Activated CD8-positive, alpha-beta T cell treated with anti-CD3 and anti-CD28 coated beads for 36 hours (primary cell): ENCODE results near the gene JMJD1C. TPM values are rescaled to one million over a fixed set of nuclear protein-coding genes. Genes with fewer than 3 reads are reported as not detected.

Experiments used
- ATAC-seq: fragments of 200-7000 bp; cut with Tn5 transposase; one replicate; pipeline ENCODE4 v1.10.0; 2021; ENCODE audit warnings: mild to moderate bottlenecking, moderate library complexity
- CTCF ChIA-PET: fragments of 350-600 bp; sonication (Branson Sonifier 250); formaldehyde crosslinking; loops from one replicate; lab custom pipeline; 2021; ENCODE audit warnings: antibody characterized with exemption; lab: Charles Lee
- POLR2A ChIA-PET: fragments of 350-600 bp; sonication (Branson Sonifier 250); formaldehyde crosslinking; loops from one replicate; lab custom pipeline; 2021; ENCODE audit warnings: antibody characterized with exemption; lab: Charles Lee
- DNase-seq: peaks from one replicate; pipeline ENCODE4 v3.0.0-alpha.2; 2020
- H3K27ac Mint-ChIP-seq: one replicate; pipeline ENCODE4 v1.8.0; 2021; ENCODE audit warnings: mild to moderate bottlenecking, mixed read lengths
- H3K27me3 Mint-ChIP-seq: one replicate; pipeline ENCODE4 v1.8.0; 2021; ENCODE audit warnings: mixed read lengths
- H3K36me3 Mint-ChIP-seq: one replicate; pipeline ENCODE4 v1.8.0; 2021; ENCODE audit warnings: low read depth, mixed read lengths
- H3K4me1 Mint-ChIP-seq: one replicate; pipeline ENCODE4 v1.8.0; 2021; ENCODE audit warnings: low read depth, mixed read lengths
- H3K4me3 Mint-ChIP-seq: one replicate; pipeline ENCODE4 v1.8.0; 2021; ENCODE audit warnings: mild to moderate bottlenecking, moderate library complexity, mixed read lengths
- H3K9me3 Mint-ChIP-seq: one replicate; pipeline ENCODE4 v1.8.0; 2021; ENCODE audit warnings: mixed read lengths
- intact Hi-C: fragments of 100-400 bp; cut with micrococcal nuclease; formaldehyde crosslinking; loops from one replicate; pipeline ENCODE4 v1.10.0; 2022
- total RNA-seq, 2 experiments: library from RNA; stranded (reverse); gene quantifications; one replicate each; pipeline ENCODE4 v1.2.3, GENCODE V29; 2021
- TF ChIP-seq, protein P1 (sequence below): fragments of 200-600 bp; IDR thresholded peaks from one replicate; pipeline ENCODE4 v1.8.0; 2022; ENCODE audit warnings: antibody characterized with exemption, mild to moderate bottlenecking

Gene JMJD1C
- total RNA-seq, 2 experiments from 2014 or later, result 45.2 to 48.1 TPM

DNA sequence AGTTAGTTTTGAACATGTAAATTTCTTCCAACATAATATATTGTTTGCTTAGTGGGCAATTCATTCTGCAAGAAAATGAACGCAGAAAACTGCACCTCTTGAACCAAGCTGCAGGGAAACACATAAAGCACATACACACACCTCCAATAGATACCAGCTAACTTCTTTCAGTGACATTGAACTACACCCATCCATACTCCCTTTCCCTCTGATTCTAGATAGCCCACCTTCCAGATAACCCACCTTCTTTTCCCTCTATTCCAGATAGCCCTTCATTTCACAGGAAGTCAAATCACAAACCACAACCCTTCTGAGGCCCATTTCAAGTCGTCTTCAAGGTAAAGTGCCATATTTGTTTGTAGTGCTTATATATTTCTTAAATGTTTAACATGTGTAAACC lies 304.2 kb downstream of the JMJD1C start:
- H3K36me3 Mint-ChIP-seq, result peaks cover 4% of the 10 kb centered on the region
- H3K4me1 Mint-ChIP-seq, result peaks cover 5% of the 10 kb centered on the region
- H3K27ac Mint-ChIP-seq, result no peak overlapping the region
- no peaks in the 10 kb centered on the region for H3K9me3 Mint-ChIP-seq
- TF ChIP-seq, protein P1, sequence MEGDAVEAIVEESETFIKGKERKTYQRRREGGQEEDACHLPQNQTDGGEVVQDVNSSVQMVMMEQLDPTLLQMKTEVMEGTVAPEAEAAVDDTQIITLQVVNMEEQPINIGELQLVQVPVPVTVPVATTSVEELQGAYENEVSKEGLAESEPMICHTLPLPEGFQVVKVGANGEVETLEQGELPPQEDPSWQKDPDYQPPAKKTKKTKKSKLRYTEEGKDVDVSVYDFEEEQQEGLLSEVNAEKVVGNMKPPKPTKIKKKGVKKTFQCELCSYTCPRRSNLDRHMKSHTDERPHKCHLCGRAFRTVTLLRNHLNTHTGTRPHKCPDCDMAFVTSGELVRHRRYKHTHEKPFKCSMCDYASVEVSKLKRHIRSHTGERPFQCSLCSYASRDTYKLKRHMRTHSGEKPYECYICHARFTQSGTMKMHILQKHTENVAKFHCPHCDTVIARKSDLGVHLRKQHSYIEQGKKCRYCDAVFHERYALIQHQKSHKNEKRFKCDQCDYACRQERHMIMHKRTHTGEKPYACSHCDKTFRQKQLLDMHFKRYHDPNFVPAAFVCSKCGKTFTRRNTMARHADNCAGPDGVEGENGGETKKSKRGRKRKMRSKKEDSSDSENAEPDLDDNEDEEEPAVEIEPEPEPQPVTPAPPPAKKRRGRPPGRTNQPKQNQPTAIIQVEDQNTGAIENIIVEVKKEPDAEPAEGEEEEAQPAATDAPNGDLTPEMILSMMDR, result no peak
- POLR2A ChIA-PET, result interaction anchor here (0.5 kb wide), 1 partner anchor 431 kb away, joined by 3 read pairs; no protein-coding TSS in a partner anchor
- DNase-seq, result no peak
- no peak overlapping the region for H3K4me3 Mint-ChIP-seq
- H3K27me3 Mint-ChIP-seq, result no peaks in the 10 kb centered on the region
- CTCF ChIA-PET, result interaction anchor here (0.8 to 7.0 kb wide), 6 partner anchors 78 to 568 kb away, joined by 3 to 43 read pairs (median 6); no protein-coding TSS in a partner anchor
- ATAC-seq, result no peak
- intact Hi-C loops, result no loop called here

DNA sequence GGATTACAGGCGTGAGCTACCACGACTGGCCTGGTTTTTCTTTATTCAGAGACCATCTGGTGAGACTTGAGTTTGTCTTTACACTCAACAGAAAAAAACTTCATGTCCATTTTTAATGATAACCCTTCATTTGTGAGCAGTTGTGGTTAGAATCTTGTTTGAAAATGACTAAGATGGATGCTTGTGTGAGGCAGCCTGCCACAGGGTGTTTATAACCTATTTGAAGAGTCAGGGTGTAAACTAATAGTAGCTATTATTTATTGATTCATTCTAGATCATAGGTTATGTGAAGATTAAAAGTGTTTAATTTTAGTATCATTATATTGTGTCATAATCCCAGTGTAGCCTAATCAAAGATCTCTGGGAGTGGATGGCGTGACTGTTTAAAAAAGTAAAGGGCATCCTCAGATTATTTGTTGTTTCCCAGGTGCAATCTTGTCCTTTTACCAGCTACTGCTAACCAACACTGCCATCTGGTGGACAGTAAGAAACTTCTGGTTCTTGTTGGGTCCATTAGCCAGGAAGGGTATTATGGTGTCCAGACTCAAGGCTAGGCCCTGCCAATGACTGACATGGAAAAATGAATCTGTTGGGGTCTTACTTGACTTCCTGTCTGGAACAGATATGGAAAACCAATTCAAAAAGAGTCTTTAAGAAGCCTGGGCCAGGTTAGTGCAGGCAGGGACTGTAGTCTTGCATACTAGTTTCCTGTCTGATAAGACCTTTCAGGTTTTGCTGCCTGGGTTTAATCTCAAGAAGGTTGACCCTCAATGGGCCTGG lies 307.7 kb downstream of the JMJD1C start:
- ChIA-PET CTCF (interaction anchor here (0.6 to 7.0 kb wide), 51 partner anchors 8 to 894 kb away, joined by 3 to 56 read pairs (median 4); partner anchors contain the start of genes EGR2 and NRBF2), POLR2A (interaction anchor here (1.0 to 2.2 kb wide), 5 partner anchors 9 to 25 kb away, joined by 3 to 6 read pairs (median 4); partner anchors contain the start of gene NRBF2)
- DNase-seq (peak; percentile 41), ATAC-seq (peak; percentile 85)
- Mint-ChIP-seq H3K4me3 (no peak overlapping the region), H3K36me3 (peaks cover 18% of the 10 kb centered on the region), H3K27me3 (no peaks in the 10 kb centered on the region), H3K9me3 (no peaks in the 10 kb centered on the region), H3K4me1 (peaks cover 4% of the 10 kb centered on the region), H3K27ac (no peak overlapping the region)
- intact Hi-C loops, result loop anchor here (5.0 kb wide), 3 partner anchors 76 to 721 kb away; no protein-coding TSS in a partner anchor
- TF ChIP-seq, protein P1, result peak; percentile 93

DNA sequence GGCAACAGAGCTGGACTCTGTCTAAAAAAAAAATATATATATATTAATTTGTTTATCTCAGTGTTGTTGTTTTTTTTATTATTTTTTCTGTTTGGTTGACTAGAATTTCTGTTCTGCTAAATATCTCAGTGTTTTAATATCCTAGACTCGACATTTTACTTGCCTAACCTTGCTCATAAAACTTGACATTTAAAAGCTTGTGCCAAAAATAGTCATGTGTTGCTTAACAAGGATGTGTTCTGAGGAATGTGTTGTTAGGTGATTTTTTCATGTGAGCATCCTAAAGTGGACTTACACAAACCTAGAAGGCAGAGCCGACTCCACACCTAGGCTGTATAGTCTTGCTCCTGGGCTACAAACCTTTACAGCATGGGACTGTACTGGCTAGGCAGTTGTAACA lies 309.5 kb downstream of the JMJD1C start:
- H3K4me1 Mint-ChIP-seq, result peaks cover 1% of the 10 kb centered on the region
- peaks cover 24% of the 10 kb centered on the region for H3K36me3 Mint-ChIP-seq
- ChIA-PET CTCF (interaction anchor here (1.0 to 7.0 kb wide), 10 partner anchors 8 to 718 kb away, joined by 3 to 56 read pairs (median 24); partner anchors contain the start of genes EGR2 and NRBF2), POLR2A (interaction anchor here (1.5 to 2.2 kb wide), 2 partner anchors 10 to 23 kb away, joined by 5 to 6 read pairs; partner anchors contain the start of gene NRBF2)
- DNase-seq, result no peak
- intact Hi-C loops, result loop anchor here (5.0 kb wide), 3 partner anchors 74 to 719 kb away; no protein-coding TSS in a partner anchor
- TF ChIP-seq, protein P1, result no peak
- no peak overlapping the region for H3K27ac Mint-ChIP-seq
- H3K27me3 Mint-ChIP-seq, result no peaks in the 10 kb centered on the region
- no peak for ATAC-seq
- H3K9me3 Mint-ChIP-seq, result no peaks in the 10 kb centered on the region
- no peak overlapping the region for H3K4me3 Mint-ChIP-seq

DNA sequence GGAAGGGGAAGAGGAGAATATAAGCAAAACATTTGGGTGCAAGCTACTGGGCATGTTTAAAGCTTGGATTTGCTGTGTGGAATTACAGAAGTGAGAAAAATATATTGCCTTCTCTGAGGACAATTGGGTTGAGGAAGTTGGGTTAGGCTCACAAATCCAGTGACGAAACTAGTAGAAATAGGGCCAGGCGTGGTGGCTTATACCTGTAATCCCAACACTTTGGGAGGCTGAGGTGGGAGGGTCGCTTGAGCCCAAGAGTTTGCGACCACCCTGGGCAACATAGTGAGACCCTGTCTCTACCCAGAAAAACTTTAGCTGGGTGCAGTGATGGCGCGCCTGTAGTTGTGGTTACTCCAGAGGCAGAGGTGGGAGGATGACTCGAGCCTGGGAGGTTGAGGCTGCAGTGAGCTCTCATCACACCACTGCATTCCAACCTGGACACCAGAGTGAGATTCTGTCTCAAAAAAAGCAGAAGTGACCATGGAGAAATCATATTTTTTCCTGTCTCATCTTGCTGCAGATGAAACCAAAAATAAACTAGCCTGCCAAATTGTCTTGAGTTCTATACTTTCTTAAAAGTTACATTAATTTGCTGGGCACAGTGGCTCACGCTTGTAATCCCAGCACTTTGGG lies 310.3 kb downstream of the JMJD1C start:
- ATAC-seq (no peak), DNase-seq (no peak)
- no peak overlapping the region for H3K27ac Mint-ChIP-seq
- intact Hi-C loops, result loop anchor here (5.0 kb wide), 3 partner anchors 73 to 718 kb away; no protein-coding TSS in a partner anchor
- ChIA-PET POLR2A (no interaction called here), CTCF (interaction anchor here (3.6 to 7.0 kb wide), 5 partner anchors 11 to 718 kb away, joined by 21 to 56 read pairs (median 33); partner anchors contain the start of genes EGR2 and NRBF2)
- TF ChIP-seq, protein P1, result no peak
- H3K4me1 Mint-ChIP-seq, result peaks cover 1% of the 10 kb centered on the region
- no peak overlapping the region for H3K4me3 Mint-ChIP-seq
- no peaks in the 10 kb centered on the region for H3K27me3 Mint-ChIP-seq
- H3K9me3 Mint-ChIP-seq, result no peaks in the 10 kb centered on the region
- H3K36me3 Mint-ChIP-seq, result peaks cover 24% of the 10 kb centered on the region
